M059J (cell line): ENCODE data around the gene D2HGDH. TPM values are rescaled to one million over a fixed set of nuclear protein-coding genes. Genes with fewer than 3 reads are reported as not detected.
"Not testable (repeated sequence)": the region's sequence is repeated elsewhere in the genome, so short reads cannot be mapped to it uniquely, and the experiment has no call there.

ENCODE experiments used
- DNase-seq: peaks from one replicate; pipeline ENCODE4 v3.0.0-alpha.2; 2012; ENCODE audit warnings: low read depth
- total RNA-seq: library from RNA; depleted of rRNA; stranded (reverse); fragments of >200 nt; shearing (Covaris generic); gene quantifications from 2 replicates; pipeline ENCODE4 v1.2.3, GENCODE V29; 2014

The D2HGDH gene
- total RNA-seq, 1 experiment from 2014 or later: 6.1 TPM

DNA sequence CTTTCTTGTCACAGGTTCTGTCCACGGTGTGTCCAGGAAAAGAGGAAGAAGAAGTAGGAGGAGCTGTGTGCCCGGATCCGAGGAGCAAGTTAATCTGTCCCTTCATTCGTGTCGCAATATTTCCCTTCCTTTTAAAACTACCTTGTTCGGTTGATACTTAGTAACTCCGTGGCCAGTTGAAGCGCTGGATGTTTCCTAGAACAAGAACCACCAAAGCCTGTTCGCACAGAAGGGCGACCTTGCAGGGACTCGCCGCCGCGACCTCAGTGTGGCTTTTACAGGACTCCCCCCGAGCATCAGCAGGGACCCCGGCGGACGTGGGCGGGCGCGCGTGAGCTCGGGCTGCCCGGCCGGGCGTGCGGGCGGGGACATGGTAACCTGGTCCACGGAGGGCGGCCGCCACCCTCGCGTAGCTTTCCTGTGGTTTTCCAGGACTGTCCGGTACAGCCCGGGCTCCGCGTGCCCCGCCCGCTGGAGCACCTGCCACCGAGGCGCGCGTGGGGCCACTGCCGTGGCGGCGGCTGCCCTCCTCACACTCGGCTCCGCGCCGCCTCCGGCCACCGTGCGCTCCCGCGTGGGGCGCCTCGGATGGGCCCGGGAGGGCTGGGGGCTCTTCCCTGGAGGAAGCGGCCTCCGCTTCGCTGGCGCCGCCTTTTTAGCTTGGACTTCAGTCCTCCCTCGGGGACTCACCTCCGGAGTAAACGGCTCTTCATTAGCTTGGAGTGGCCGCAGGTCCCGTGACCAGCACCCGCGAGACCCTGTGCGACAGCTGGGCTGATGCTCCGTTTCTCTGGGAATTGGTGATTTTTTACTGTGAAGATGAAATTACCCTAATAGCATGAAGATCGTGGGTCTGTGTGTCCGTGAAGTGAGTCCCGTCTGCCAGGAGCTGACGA lies 9.2 kb upstream of the D2HGDH start:
- no peak for DNase-seq

DNA sequence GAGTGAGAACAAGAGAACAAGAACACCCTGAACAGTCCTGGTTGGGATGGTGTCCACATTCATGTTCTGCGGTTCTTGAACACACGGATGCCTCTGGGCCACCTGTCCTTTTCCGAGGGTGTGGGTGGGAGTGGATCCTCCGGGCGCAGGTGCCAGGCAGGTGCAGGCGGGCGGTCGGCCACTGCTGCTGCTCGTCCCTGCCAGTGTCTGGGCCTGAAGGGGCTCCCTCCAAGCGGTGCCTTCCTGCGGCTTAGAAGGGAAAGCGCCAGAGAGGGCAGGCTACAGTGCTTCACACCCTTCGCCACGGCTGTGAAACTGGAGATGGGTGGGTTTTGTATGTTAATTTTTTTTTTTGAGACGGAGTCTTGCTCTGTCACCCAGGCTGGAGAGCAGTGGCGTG lies 8.0 kb upstream of the D2HGDH start:
- DNase-seq: no peak

DNA sequence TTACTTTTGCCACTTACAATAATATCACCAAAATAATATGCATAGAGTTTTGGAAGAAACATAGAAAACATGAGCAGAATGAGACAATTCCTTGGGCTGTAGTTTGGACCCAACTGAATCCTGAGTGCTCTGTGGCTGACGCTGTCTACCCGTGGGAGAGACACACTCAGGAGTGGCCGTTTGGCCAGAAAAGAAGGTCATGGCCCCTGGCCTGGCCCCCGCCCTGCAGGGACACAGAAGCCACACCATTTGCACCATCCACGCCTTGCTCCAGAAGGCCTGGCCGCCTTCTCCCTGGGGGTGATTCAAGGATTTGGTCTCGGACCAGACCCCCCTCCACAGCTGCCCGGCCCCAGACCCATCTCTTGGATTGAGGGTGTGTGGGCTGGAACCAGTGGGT lies 6.4 kb upstream of the D2HGDH start:
- DNase-seq: no peak

DNA sequence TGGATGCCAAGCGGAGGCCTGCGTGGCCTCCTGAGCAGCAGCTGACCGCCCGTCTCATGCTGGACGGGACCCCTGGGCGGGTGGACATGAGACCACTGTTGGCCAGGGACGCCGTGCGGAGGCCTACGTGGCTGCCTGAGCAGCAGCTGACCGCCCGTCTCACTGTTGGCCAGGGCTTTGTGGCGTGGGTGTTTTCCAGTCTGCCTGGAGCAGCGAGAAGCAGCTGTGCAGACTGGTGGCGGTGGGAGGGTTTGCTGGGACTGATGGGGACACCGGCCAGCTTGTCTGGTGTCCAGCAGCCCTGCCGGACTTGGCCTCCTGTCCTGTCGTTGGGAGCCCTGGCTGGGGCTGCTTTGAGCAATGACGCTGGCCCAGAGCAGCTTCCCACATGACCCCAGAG lies 5.8 kb upstream of the D2HGDH start:
- DNase-seq: no peak

DNA sequence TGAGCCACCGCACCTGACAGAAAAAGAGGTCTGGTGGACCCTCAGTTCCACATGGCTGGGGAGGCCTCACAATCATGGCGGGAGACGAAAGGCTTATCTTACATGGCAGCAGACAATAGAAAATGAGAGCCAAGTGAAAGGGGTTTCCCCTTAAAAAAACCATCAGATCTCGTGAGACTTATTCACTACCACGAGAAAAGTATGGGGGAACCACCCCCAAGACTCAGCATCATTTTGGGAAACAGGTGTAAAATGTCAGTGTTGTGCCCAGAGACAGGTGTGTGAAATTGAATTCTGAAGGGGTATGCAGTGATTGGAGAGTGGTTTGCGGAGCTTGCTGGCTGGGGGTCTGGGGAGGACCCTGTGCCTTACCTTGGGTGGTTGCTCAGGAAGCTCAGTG lies 4.6 kb upstream of the D2HGDH start:
- DNase-seq: no peak

DNA sequence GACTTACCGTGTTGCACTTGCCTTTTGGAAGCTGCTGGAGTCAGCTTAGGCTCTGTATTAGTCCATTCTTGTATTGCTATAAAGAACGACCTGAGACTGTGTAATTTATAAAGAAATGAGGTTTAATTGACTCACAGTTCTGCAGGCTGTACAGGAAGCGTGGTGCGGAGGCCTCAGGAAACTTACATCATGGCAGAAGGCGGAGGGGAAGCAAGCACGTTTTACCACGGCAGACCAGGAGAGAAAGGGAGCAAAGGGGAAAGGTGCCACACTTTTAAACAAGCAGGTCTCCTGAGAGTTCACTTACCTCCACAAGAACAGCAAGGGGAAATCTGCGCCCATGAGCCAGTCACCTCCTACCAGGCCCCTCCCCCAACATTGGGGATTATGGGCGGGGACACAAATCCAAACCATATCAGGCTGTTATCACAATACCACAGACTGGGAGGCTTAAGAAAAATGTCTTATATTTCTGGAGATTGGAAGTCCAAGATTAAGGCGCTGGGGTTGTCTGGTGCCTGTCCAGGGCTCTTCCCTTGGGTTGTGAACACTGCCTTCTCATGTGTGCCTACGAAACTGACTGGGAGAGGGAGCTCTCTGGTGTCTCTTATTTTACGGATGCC lies 3.6 kb upstream of the D2HGDH start:
- DNase-seq: no peak

DNA sequence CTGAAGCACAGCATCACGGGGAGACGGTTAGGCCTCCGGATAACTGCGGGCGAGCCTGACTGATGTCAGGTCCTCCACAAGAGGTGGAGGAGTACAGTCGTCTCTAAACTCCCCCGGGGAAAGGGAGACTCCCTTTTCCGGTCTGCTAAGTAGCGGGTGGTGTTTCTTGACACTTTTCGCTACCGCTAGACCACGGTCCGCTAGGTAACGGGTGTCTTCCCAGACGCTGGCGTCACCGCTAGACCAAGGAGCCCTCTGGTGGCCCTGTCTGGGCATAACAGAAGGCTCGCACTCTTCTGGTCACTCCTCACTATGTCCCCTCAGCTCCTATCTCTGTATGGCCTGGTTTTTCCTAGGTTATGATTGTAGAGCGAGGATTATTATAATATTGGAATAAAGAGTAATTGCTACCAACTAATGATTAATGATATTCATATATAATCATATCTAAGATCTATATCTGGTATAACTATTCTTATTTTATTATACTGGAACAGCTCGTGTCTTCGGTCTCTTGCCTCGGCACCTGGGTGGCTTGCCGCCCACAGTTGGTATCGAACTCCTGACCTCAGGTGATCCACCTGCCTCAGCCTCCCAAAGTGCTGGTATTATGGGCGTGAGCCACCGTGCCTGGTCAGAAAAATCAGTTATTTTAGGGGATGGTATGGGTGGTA lies 1.8 kb upstream of the D2HGDH start:
- DNase-seq: peak; percentile 48

DNA sequence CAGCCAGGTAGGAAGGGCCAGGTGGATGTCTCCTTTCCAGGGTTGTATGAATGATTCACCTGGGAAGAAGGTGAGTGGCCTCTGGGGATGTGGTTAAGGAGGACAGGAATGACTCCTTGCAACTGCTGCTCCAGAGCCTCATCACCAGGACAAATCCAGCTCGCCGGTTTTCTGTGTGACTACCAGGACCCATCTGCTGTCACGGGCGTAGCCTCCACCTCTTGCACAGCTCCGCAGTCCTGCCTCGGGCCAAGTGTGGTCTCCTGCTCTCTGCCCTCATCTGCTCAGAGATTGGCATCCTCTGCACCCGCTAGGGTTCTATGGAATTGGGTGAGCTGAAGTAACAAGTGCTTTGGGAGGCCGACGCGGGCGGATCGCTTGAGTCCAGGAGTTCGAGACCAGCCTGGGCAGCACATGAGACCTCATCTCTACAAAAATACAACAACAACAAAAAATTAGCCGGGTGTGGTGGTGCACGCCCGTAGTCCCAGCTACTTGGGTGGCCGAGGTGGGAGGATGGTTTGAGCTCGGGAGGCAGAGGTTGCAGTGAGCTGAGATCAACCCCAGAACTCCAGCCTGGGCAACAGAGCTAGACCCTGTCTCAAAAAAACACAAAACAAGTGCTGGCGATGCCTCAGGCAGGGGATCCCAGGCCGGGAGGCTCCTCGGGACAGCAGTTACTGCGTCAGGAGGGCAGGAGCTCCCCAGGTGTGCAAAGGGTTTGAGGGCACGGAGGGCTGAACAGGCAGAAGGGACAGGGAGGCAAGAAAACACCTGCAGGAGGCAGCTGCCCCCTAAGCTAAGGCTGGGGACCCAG lies 831 bp upstream of the D2HGDH start:
- DNase-seq: no peak

DNA sequence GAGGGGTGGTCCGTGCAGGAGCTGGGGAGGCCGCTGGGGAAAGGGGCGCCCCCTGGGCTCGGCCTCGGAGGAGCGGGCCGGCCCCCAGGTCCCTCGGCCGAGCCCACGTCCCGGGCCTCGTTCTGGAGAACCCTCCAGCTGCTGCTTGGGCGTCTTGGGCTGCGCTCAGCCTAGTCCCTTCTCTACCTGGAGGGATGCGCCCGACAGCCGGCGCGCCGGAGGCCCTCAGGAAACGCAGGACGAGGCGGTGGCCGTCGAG lies 293 bp upstream of the D2HGDH start:
- no peak for DNase-seq

DNA sequence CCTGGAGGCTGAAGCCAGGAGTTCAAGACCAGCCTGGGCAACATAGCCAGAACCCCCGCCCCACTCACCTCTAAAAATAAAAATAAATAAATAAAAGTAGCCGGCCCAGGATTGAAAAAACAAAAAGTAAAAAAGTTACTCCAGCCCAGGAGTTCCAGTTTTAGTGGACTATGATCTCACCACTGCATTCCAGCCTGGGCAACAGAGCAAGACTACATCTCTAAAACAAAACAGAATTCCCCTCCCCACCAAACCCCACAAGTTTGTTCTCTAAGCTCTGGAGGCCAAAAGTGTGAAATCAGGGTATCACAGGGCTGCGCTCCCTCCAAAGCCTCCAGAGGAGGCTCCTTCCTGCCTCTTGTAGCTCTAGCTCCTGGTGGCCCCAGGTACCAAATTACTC lies 1.7 kb downstream of the D2HGDH start:
- DNase-seq: no peak

DNA sequence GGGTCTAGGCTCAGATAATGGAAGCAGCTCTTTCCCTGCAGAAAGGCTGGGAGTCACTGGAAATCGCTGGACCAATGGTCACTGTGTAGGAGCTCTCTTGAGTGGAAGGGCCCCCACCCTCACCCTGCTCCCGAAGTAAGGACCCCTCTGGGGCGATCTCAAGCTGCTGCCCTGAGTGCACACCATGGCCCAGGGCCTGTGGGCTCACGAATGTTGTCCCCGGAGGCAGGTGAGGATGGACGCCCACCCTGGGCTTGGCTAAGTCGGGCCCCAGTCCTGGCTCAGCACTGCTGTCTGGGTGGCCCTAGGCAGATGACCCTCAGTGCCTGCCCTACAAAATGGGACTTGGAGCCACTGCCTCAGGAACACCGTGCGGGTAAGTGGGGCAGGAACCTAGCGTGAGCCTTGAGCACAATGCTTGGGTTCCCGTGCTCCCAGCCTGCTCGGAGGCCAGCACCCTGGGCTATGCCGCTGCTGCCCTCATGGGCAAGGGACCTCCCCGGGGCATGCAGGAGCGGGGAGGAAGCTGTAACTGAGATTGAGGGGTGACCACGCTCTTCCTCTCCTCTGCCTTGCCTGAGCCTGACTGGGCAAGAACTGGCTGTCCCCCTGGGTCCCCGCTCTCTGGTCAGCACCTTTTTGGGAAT lies 3.7 kb downstream of the D2HGDH start:
- DNase-seq: no peak

DNA sequence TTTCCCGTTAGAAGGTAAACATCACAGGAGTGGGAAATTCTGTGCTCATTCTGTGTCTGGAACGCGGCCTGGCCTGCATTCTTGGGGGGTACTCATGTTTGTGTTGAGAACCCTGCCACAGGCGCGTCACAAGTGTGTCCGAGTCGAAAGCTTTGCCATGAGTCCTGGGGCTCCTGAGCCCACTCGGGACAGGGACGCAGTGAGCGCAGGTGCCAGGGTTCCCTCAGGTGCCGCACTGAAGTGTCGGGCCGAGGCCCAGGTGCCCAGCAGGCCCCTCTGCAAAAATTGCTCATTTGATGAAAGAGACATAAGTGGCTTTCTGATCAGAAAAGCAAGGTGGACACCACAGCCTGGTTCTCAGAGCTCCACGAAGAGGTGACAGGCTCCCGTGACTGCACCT lies 4.7 kb downstream of the D2HGDH start:
- DNase-seq: no peak

DNA sequence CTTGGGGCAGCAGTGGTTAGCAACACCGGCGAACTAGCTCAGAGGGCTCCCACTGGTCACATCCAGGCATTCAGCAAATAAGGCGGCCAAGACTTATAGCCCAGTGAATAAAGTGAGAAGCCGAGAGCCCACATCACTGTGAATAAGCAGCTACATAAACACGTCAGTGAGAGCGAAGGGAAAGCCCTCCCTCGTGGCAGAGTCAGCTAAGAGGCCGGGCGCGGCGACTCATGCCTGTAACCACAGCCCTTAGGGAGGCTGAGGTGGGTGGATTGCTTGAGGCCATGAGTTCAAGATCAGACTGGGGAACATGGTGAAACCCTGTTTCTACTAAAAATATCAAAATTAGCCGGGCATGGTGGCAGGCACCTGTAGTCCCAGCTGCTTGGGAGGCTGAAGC lies 5.2 kb downstream of the D2HGDH start:
- DNase-seq: peak; percentile 49

DNA sequence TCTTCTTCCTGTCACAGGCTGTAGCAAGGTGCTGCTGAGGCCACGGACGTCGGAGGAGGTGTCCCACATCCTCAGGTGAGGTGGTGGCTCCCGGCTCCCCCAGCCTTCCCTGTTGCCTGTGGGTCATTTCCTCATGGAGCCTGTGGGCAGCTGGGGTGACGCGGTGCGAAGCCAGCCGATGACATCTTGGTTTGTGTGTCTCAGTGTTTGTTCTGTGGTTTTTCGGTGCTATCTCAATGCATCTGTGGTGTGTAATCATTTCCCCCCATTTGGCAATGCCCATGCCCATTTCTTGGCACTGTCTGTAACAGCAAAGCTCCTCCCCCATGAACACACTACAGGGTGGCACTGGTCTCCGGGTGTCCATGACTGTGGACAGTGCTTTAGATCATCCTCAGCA lies 6.6 kb downstream of the D2HGDH start:
- DNase-seq: peak; percentile 77

DNA sequence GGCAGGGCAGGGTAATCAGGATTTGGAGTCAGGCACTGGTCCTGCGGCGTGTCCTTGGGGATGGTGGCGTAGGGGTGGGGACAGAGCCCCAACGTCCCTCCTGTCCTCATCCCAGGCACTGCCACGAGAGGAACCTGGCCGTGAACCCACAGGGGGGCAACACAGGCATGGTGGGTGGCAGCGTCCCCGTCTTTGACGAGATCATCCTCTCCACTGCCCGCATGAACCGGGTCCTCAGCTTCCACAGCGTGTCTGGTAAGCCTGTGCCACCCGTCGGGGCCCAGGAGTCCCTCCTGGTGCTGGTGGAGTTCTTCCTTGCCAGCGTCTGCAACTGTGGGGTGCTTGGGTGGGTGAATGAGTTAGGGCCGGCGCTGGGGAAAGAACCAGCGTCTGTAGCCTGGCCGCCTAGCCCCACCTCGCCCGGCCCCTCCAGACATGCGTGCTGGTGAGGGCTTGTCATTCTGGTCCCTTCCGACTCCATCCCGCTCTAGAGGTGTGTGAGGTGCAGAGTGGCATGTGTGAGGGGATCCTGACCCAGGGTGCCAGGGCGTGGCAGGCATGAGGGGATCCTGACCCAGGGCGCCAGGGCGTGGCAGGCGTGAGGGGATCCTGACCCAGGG lies 8.0 kb downstream of the D2HGDH start:
- no peak for DNase-seq

DNA sequence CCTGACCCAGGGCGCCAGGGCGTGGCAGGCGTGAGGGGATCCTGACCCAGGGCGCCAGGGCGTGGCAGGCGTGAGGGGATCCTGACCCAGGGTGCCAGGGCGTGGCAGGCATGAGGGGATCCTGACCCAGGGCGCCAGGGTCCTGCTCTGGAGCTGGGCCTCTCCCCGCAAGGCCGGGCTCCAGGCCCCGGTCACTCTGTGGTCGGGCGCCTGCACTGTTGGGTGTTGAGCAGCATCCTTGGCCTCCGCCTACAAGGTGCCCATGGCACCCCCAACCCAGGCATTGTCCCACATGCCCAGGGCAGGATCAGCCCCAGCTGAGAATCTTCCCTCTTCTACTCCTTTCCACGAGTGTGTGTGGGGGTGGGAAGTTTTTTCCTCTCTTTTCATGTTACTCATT lies 8.6 kb downstream of the D2HGDH start:
- not testable (repeated sequence) for DNase-seq

DNA sequence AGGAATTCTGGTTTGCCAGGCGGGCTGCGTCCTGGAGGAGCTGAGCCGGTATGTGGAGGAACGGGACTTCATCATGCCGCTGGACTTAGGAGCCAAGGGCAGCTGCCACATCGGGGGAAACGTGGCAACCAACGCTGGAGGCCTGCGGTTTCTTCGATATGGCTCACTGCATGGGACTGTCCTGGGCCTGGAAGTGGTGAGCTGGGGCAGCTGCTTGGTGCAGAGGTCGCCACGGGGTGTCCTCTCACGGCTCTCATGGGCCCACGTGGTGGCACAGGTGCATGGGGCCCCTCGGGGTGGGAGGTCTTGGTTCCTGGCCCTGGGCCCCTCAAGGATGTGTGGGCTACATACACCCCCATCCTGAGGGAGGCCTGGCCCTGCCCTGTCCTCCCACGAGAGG lies 9.2 kb downstream of the D2HGDH start:
- DNase-seq: no peak

DNA sequence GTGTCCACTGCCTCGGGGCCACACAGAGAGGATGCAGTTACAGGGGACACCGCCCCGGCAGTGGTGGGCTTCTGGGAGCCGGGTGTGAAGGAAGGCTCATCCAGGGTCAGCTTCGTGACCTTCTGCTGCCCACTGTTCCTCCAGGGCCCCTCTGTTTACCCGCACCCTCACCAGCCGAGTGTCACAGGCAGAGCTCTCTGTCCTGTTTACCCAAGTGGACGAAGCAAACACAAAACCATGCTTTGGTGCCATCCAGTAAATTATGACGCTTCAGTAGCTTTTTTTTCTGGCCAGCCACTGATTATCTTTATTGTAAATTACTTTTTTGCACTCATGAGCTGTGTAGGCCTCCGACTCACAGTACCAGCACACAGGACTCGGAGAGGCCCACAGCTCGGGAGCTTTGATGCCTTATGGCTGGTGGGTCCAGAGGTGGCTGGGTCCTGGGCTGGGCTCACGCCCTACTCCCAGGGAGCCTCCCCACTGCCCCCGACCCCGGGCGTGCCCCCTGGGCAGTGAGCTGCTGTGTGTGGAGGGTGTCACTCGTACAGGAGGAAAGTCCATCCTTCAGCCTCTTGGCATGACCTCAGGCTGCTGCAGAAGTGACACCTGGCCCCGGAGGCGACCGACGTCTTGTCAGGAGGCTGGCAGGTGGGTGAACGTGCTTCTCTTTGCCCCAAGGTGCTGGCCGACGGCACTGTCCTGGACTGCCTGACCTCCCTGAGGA lies 9.8 kb downstream of the D2HGDH start:
- no peak for DNase-seq

DNA sequence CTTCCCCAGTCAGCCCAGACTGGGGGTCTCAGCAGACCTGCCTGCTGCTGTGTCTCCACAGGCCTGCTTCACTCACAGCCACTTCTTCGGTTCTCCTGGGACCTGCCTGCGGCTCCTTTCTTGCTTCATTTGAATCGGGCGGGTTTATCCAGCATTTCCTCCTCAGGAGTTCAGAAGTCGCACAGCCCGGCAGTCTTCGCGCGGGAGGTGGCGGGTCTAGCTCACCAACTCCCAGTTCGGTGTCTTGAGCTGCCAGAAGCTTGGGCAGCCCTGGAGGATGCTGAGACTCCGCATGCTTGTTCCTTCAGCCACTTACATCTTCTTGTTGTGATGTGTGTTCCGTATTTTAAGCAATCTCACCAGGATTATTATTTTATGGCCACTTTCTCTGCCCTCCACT lies 10.8 kb downstream of the D2HGDH start:
- DNase-seq: no peak

DNA sequence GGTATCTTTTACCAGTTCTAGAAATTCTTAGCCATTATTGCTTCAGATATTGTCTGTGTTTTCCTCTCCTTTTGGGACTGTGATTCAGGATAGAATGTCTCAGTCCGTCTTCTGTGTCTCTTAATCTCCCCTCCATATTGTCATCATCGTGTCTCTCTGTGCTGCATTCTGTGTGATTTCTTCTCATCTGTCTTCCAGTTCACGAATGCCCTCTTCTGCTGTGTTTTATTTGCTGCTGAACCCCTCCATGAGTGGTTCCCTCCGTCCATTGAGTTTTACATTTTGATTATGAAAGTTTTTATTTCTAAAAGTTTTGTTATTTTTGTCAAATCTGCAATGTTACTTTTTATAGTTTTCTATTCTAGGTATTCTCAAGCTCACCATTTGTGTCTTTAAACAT lies 11.7 kb downstream of the D2HGDH start:
- no peak for DNase-seq
